ENCODE measurements around the gene CAMK2N2.
A peak's percentile ranks its signal among the peaks of the same experiment; 100 is the strongest.

- TF ChIP-seq CTCF (IDR thresholded peaks at IDR 0.05; ENCODE audit: insufficient read depth, low read depth, low read length) (peak; percentile 39), EZH2 (IDR thresholded peaks at IDR 0.05; ENCODE audit: insufficient read depth, low read length) (no peak)
Measured at GRCh38 chr3:184305577-184305976, 44.2 kb upstream of the CAMK2N2 start.

Data from astrocyte (in vitro differentiated cells and primary cell).